DMS114 treated with DMSO at 0.1 percent for 48 hours (cell line): Measurements from ENCODE around the gene APBB2.

ENCODE experiments used
- DNase-seq: peaks from one replicate; lab custom pipeline; 2025; ENCODE audit not compliant: unreplicated experiment; lab: John Stamatoyannopoulos, UW

Gene APBB2

DNA sequence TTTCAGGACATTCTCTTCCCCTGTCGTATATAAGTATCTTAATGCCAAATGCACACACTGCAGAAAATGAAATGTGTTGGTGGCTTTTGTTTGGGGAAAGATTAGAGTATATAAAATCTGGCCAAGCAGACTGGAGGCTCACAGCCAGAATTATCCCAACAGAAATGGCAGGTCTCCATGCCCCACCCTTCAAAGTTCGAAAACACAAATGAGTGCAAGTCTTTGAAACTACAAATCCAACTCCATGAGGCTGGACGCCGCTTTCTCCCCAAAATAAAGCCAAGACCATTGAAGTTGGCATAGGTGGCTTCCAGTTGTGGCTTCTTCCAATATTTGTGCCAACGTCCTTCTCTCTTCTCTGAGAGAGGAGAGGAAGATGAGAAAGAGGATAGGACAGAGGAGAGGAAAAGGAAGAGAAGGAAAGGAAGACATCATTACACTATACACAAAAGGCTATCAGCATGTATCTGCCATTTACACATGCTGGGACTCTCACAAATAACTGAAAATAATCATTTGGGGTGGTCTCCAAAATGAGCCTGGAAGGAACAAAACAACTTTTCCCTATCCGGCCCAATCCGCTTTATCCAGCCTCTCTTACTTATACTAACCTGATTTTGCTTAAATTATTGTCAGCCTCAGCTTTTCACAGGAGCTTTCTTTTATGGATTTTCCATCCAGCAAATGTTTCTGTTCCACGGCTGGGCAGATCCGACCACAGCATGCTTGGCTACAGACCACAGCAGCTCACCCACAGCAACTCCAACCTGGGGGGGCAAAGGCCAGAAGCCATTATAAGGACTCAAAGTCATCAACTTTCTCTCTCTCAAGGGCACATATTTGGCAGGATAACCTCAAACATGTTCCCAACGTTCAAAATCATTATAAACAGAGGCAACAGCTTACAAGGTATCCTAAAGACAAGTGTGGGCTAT is 71.7 kb downstream of the APBB2 start:
- DNase-seq: no peak

DNA sequence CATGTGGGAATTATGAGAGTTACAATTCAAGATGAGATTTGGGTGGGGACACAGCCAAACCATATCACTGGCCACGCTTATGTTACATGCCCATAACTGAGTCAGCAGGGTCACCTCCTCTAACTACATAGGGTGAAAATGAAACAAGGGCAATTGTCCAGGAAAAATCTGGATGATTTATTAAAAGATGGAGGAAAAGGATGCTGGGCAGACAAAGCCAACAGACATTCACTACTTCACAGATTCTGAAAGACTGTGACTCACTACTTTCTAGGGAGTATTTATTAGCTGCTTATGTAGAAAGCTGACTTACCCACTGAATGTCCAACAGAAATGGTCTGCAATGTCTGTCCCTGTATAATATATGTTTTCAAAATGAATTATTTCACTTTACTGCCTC is 72.4 kb downstream of the APBB2 start:
- no peak for DNase-seq

DNA sequence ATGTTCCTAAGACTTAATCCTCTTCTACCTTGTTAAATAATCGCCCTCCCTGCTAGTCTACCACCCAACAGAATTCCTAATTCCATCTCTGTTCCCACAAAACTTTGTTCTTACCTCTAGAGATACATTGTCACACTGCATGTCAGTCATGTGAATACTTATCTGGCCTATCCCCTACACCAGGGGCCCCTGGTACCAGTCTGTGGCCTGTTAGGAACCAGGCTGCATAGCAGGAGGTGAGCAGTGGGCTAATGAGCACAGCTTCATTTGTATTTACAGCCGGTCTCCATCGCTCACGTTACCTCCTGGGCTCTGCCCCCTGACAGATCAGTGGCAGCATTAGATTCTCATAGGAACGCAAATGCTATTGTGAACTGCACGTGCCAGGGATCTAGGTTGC is 73.9 kb downstream of the APBB2 start:
- DNase-seq: no peak

DNA sequence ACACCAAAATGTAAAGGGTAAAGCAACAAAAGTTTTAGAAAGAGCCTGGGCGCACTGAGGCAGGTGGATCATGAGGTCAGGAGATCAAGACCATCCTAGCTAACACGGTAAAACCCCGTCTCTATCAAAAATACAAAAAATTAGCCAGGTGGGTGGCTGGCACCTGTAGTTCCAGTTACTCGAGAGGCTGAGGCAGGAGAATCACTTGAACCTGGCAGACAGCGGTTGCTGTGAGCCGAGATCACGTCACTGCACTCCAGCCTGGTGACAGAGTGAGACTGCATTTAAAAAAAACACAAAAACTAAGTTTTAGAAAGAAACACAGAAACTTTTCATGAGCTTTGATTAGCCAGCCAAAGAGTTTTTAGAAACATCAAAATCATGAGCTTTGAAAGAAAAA is 76.5 kb downstream of the APBB2 start:
- DNase-seq: no peak

DNA sequence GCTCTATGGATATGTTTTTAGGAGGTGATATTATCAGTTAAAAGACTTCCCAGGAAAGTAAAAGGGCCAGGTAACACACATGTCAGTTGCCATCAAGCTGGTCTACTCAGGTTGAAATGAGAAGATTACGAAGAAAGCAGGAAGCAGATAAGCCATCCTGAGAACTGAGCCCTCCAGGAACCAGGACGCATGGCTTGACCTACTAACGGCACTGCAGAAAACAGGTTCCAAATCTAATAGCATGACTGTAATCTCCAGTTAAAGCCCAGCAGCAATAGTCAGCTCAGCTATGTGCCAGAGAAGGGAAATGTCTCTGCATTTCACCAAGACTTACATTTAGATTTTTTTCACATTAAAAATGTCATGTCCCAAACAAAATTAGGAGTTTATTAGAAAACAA is 77.9 kb downstream of the APBB2 start:
- DNase-seq: no peak

DNA sequence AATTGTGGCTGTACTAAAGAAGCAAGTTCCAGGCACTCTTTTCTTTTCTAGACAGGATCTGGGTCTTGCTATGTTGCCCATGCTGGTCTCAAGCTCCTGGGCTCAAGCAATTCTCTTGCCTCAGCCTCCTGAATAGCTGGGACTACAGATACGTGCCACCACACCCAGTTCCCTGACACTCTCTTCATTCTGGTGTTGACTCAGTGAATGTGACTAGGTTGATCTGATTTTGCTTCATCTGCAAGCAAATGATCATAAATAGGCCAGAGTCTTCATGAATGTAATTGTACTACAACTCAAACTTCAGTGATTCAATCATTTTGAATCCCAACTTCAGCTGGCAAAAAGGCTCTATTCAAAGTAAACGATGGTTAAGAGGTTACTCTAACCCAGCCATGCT is 78.5 kb downstream of the APBB2 start:
- no peak for DNase-seq

DNA sequence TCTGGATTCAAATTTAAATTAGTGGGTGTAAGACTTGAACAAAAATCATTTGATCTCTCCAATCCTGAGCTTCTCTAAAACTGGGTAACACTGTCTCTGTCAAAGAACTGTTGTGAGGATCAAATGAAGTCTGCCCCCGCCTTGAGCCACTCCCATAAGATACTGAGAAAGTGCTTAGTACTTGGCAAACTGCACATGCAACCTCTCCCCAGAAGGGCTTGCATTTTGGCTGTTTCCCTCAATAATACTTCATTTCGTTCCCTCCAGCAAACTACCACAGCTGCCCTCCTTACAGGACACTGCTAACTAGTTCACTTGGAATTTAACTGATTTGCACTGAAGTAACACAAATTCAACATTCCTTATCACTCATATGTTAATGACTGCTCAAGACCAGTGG is 79.8 kb downstream of the APBB2 start:
- no peak for DNase-seq

DNA sequence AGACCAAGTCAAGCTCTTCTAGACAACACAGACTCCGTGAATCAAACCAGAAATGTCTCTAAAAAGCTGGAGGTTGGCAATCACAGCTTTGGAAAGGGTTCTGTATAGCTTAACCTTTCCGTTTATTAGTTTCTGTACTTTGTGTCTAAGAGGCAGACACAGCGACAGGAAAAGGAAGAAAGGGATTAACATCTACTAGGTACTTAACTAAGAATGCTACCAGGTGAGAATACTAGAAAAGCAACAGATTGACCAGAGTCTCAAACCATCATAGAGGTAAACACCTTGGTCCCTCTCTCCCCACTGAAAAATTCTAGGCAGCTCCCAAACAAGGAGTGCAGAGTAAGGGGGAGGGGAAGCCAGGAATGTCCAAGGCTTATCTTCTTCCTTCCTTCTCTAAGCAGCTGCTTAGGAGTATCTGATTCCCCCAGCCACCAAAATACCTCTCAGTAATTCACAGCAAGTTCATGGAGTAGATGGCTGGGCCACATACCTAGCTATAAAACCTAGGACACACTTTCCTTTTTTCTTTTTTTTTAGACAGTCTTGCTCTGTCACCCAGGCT is 80.8 kb downstream of the APBB2 start:
- DNase-seq: no peak

DNA sequence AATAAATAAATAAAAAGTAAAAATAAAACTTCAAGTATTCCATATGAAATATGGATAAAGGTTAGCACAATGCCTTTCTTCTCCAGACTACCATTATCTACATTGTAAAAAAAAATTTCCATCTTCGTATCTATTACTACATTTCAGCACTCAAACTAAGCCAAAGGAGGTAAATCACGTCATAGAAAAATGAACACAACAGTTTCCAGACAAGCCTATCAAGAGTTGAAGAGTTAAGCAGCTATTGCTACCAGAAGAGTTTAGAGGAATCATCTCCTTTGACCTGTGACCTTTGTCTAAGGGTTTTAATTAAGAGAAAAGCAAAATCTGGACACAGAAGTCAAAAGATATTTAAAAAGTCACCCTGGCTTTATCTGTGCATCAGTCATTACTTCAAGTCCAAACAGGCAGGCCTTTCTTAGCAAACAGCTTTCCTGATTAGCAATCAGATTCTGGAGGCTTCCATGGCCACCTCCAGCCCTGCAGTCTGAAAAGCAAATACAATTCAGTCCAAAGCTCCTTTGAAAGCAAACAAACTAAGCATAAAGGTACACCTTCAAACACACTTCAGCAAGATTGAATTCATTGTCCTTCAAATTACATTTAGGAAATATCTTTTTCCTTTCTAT is 82.2 kb downstream of the APBB2 start:
- no peak for DNase-seq

DNA sequence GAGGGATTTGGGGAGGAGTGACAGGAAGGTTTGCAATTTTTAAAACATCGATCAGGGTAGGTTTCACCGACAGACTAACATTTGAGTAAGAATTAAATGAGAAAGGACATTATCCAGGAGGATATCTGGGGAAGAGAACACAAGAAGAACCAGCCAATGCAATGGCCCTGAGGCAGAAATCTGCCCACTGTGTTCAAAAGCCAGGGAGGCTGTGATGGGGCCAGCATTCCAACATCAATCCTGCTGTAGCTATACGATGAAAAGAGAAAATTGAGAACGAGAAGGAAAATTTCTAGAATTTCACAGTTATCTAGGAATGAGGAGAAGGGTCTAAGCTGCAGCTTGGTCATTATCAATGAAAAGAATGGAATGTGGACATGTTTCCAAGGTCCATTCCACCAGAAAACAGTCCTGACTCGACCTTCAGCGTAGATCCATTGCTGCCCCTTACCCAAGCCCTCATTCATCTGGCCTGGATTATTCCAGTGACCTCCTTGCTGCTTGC is 84.4 kb downstream of the APBB2 start:
- DNase-seq: no peak

DNA sequence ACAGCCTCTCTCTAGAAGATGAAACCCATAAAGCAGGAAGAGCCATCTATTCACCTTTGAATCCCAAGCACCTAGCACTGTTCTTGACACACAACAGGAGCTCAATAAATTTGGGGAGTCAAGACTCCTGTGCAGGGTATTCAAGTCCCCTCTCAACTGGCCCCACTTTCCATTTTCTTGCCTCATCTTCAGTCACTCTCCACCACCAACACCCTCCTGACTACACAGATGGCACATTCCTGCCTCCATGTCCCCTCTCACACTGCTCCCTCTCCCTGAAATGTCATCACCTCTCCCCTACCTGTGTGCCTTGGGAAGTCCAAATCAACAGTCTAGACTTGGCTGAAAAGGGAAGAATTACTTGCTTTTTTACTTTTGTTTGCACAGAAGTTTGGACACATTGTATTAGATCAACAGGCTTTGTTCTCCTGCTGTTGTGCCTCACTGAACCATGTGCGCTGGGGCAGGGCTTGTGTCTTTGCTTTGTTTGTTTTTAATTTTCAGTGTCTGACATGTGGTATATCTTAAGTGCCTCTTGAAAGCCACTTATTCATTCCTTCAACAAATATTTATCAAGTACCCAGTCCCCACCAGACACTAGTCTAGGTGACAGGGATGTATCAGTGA is 85.1 kb downstream of the APBB2 start:
- no peak for DNase-seq

DNA sequence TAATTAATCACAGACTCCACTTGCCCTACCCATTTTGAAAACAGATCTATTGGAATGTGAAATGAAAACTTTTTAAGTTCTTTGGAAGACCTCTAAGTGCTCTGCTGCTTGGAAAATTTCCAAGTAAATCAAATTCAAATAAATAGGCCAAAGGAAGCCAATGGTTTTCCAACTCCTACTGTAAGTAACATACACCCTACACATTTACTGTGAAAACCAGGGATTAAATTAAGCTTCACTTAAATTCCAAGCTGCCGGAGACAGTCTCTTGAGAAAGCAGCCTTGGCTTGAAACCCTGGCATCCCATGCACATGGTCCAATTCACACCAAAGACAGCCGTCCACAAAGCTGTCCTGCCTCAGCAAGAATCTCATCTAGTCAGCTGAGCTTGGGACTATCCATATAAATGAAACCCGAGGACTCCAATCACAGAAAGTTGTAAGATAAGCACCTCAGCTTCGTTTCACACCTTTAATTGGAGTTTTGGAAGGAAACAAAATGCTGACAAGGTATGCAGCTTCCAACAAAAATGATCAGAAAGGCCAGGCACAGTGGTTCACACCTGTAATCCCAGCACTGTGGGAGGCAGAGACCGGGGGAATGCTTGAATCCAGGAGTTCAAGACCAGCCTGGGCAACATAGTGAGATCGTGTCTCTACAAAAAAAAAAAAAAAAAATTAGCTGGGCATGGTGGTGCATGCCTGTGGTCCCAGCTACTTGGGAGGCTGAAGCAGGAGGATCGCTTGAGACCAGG is 88.6 kb downstream of the APBB2 start:
- no peak for DNase-seq

DNA sequence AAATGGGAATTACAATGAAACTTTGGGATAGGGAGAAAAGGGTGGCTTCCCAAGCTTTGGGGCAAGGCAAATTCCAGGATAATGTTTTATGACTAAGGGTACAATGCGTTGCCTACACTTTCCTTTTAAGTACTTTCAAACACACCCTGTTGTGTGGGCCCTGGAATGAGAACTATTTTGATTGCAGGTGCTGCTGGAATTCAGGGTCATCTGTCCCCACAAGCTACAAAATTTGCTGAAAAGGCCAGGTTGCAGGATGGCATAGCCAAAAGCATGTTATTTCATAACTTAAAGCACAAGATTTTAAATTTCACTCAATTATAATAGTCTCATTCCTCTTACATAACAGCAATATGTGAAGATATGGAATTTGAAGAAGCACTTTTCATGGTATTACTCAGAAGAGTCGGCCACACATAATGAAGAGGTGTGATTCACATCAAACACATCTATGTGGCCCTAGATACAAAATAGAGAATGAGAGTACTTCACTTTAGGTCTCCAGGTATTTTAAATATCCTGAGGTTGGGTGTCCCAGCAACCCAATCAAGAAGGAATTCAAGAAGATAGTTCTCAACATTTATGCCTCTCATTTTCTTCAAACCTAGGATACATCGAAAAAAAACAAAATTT is 89.3 kb downstream of the APBB2 start:
- no peak for DNase-seq

DNA sequence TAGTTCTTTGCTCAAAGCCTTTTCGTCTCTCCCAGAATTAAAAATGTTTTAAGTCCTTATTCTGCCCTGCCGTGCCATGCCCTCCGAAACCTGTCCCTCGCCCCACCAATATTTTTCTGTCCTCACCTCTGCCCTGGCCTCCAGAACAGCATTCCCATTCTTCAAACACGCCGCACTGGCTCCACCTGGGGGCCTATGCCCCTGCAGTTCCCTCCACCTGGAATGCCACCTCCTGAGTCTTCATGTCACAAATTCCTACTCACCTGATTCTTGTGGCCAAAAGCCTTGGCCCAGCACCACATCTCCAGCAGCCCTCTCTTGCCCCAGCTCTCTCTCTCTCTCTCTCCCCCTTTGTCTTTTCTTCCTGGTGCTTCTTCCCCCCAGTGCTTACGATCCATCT is 91.6 kb downstream of the APBB2 start:
- DNase-seq: no peak

DNA sequence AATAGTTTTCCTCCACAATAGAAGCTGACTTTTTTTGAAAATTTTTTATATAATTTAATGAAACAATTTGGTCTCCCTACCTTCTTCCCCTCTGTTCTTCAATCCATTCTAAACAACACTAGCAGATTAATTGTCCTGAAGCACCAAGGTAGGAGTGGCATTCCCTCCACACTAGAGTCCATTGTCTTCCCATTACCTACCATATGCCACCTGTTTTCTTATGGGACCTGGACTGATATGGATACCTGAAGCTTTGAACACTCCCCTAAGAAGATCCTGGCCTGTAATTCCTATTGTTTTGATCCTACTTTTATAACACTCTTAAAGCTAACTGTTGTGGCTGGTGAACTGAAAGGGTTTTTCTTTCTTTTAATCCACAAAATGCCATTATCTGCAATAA is 92.0 kb downstream of the APBB2 start:
- DNase-seq: no peak

DNA sequence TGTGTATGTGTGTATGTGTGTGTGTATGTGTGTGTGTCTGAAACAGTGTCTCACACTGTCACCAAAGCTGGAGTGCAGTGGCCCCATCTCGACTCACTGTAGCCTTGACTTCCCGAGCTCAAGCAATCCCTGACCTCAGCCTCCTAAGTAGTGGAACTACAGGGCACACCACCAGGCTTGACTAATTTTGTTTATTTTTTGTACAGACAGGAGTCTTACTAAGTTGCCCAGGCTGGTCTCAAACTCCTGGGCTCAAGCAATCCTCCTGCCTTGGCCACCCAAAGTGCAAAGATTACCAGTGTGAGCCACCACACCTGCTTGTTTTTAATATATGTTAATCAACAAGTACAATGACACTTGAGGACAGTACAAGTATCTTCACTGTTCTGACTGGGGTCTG is 92.4 kb downstream of the APBB2 start:
- DNase-seq: no peak

DNA sequence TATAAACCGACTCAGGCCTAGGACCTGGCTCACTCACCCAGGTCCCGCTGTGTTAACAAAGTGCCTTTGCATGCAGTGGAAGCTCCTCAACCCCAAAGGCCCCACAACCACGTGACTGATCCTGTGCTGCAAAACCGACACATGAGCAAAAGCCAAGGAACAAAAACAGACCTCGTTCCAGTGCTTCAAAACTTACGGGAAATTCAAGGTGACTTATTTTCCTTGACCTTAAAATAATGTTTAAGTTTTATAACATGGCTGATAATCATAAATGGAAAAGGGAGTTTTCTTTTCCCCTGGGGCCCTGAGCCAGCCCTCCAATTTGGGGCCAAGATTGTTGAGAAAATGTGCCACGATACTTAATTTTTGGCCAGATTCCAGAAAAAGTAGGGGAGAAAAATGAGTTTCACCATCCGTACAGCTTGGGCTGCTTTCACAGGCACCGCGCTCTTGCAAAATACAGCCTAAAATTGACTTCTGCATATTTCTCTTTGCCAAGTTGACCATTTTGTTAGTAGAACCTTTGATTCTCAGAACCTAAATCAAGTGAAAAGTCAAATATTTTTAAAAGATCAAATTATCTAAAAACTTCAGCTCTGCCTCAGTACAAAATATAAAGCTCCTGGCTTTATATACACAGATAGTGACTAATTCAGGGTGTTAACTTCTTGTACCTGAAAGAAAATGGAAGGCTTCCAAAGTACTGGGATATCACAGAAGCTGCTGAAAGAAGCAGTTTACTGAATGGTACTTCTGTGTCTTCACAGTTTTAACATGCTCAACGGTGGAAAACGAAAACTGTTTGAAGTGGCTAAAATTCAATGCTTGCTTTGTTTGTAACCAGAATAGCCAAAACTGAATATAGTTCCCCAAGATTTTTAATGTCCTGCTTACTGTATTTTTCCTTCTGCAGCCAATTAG is 93.8 kb downstream of the APBB2 start:
- no peak for DNase-seq

DNA sequence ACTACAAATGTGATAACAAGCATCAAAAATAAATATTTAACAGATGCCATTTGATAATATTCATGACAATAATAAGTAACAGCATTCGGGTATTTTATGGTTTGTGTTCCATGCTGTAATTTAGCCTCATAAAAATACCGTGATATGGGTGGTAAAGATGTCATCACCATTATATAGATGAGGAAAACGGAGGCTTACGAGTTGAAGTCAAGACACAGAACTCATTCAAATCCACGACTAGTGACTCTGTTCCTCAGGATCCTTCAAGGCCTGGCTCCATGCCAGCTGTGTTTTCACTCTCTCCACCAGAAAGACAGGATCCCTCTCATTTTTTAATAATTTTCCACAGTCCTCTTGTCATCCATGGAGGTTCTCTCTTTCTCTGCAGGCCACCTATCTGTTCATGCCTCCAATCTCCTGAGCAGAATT is 94.5 kb downstream of the APBB2 start:
- DNase-seq: no peak

DNA sequence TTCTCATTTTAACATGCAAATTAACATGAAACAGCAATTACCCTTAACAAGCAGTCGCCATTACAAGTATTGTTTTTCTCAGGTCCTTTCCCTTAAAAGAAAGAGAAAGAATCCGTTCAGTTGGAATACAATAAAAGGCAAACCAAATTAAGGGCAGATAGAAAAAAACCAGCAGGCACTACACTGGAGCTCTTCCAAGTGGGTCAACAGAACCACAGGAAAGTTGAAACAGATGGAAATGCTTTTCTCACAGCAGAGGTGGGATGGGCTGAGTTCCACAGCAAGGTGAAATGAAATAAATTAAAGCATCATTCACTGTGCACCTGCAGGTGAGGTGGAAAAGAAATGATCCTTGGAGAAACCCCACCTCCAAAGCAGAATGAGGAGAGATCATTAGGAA is 102.6 kb downstream of the APBB2 start:
- no peak for DNase-seq
